ENCODE results near the gene PTPRT. TPM values are rescaled to one million over a fixed set of nuclear protein-coding genes. Genes with fewer than 3 reads are reported as not detected.

The PTPRT gene
- total RNA-seq, 4 donors from 2014 or later = under 0.01 to 2.1 TPM; not detected in 2

DNA sequence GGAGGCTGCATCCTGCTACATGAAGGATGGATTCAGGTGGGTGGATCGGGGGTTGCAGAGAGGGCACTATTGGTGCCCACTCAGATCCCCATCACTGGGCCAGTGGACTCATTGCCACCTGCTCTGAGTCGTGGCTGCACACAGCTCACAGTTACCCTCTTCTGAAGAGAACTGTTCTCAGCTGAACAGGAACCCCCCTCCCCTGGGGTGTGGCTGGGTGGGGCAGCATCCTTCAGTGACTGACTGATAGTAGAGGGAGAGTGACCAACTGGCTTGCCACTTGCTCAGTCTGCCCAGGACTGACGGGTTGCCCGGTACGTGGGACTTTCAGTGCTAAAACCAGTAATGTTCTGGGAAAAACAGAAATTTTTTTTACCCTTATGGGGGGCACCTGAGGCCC lies 1077.5 kb downstream of the PTPRT start:
- H3K27me3 ChIP-seq = no peaks in the 10 kb centered on the region
- intact Hi-C loops (cut with DNase I; ENCODE audit: low total_unique reads) = no loop called here

GRCh38 chr20:42111349-42111748 lies 1078.4 kb downstream of the PTPRT start:
- Histone ChIP-seq H3K4me3 (no peak overlapping the region), H3K9me3 (no peaks in the 10 kb centered on the region), H3K4me1 (no peaks in the 10 kb centered on the region), H3K27ac (no peak overlapping the region), H3K27me3 (no peaks in the 10 kb centered on the region), H3K36me3 (no peaks in the 10 kb centered on the region)
- no peak for DNase-seq
- intact Hi-C loops (cut with DNase I; ENCODE audit: low total_unique reads) = no loop called here
- no peak for TF ChIP-seq POLR2A (IDR thresholded peaks at IDR 0.05)
- TF ChIP-seq, protein P1, sequence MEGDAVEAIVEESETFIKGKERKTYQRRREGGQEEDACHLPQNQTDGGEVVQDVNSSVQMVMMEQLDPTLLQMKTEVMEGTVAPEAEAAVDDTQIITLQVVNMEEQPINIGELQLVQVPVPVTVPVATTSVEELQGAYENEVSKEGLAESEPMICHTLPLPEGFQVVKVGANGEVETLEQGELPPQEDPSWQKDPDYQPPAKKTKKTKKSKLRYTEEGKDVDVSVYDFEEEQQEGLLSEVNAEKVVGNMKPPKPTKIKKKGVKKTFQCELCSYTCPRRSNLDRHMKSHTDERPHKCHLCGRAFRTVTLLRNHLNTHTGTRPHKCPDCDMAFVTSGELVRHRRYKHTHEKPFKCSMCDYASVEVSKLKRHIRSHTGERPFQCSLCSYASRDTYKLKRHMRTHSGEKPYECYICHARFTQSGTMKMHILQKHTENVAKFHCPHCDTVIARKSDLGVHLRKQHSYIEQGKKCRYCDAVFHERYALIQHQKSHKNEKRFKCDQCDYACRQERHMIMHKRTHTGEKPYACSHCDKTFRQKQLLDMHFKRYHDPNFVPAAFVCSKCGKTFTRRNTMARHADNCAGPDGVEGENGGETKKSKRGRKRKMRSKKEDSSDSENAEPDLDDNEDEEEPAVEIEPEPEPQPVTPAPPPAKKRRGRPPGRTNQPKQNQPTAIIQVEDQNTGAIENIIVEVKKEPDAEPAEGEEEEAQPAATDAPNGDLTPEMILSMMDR (IDR thresholded peaks at IDR 0.05) = no peak

More for the DNA sequence above, 1077.5 kb downstream of the PTPRT start:
- no peak overlapping the region for H3K4me3 ChIP-seq
- H3K4me1 ChIP-seq = no peaks in the 10 kb centered on the region
- TF ChIP-seq, protein P1 (IDR thresholded peaks at IDR 0.05) = no peak
- TF ChIP-seq POLR2A (IDR thresholded peaks at IDR 0.05) = no peak
- no peak overlapping the region for H3K27ac ChIP-seq
- no peak for DNase-seq
- no peaks in the 10 kb centered on the region for H3K36me3 ChIP-seq
- H3K9me3 ChIP-seq = no peaks in the 10 kb centered on the region

- TF ChIP-seq, protein P1 (IDR thresholded peaks at IDR 0.05) = no peak
- no peak for TF ChIP-seq POLR2A (IDR thresholded peaks at IDR 0.05)
- intact Hi-C loops (cut with DNase I; ENCODE audit: low total_unique reads) = no loop called here
- H3K4me1 ChIP-seq = no peaks in the 10 kb centered on the region
- H3K27ac ChIP-seq = no peak overlapping the region
- H3K9me3 ChIP-seq = no peaks in the 10 kb centered on the region
- DNase-seq = no peak
- no peaks in the 10 kb centered on the region for H3K36me3 ChIP-seq
- H3K27me3 ChIP-seq = no peaks in the 10 kb centered on the region
- no peak overlapping the region for H3K4me3 ChIP-seq
Measured at GRCh38 chr20:42110301-42110700, 1079.4 kb downstream of the PTPRT start.

GRCh38 chr20:42102000-42102399 lies 1087.7 kb downstream of the PTPRT start:
- H3K4me1 ChIP-seq = no peaks in the 10 kb centered on the region
- DNase-seq = no peak
- TF ChIP-seq, protein P1 (IDR thresholded peaks at IDR 0.05) = no peak
- TF ChIP-seq POLR2A (IDR thresholded peaks at IDR 0.05) = no peak
- H3K27ac ChIP-seq = no peak overlapping the region
- H3K36me3 ChIP-seq = no peaks in the 10 kb centered on the region
- H3K4me3 ChIP-seq = no peak overlapping the region
- no peaks in the 10 kb centered on the region for H3K9me3 ChIP-seq
- intact Hi-C loops (cut with DNase I; ENCODE audit: low total_unique reads) = no loop called here
- H3K27me3 ChIP-seq = no peaks in the 10 kb centered on the region

GRCh38 chr20:42100137-42100704 lies 1089.5 kb downstream of the PTPRT start:
- Histone ChIP-seq H3K27me3 (no peaks in the 10 kb centered on the region), H3K4me3 (no peak overlapping the region), H3K27ac (no peak overlapping the region), H3K36me3 (no peaks in the 10 kb centered on the region), H3K4me1 (no peaks in the 10 kb centered on the region), H3K9me3 (no peaks in the 10 kb centered on the region)
- DNase-seq = no peak
- TF ChIP-seq POLR2A (IDR thresholded peaks at IDR 0.05) = no peak
- TF ChIP-seq, protein P1 (IDR thresholded peaks at IDR 0.05) = no peak
- intact Hi-C loops (cut with DNase I; ENCODE audit: low total_unique reads) = no loop called here

Data from uterus (tissue), 4 donors.